ENCODE measurements around the gene SPNS1. TPM values are rescaled to one million over a fixed set of nuclear protein-coding genes. Genes with fewer than 3 reads are reported as not detected.

The SPNS1 gene
- total RNA-seq, 1 donor from 2014 or later, result 29.2 TPM

DNA sequence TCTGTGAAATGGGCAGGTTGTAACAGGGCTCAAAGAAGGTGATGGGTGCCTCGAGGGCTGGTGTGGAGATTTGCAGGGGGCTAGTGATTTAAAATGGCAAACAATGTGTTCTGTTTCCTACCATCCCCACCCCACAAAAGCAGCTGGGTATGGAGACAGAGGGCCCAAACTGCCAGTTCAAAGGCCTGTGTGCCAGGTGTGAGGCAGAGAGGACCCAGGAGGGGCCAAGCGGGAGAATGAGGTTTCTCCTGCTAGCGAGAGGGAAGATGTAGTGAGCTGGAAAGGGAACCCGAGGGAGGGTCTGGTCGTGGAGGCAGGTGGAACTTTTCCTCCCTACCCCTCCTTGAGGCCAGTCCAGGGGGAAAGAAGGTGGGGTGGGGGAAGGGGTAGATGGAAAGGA, 49.7 kb downstream of the SPNS1 start:
- intact Hi-C loops (cut with micrococcal nuclease), result no loop called here
- POLR2A ChIA-PET, result no interaction called here
- H3K4me1 Mint-ChIP-seq, result peaks cover 2% of the 10 kb centered on the region

DNA sequence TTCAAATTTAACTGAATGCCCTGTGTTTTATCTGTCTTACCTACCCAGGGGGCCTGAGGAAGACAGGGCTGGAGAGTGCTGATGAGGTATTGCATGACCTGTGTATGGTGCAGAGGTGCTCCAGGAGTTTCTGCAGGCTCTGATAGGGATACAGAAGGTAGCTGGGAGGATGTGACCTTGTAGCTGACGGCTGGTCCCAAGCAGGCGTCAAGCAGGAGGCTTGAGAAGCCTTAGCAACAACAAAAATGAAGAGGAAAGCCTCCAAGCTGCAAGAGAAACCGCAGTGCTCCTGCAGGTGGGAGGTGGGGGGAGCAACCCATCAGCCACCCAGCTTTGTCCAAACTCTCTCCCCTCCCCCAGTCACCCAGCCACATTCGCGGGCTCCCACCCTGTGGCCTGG, 50.6 kb downstream of the SPNS1 start:
- CTCF ChIA-PET, result no interaction called here
- Mint-ChIP-seq H3K4me3 (no peak overlapping the region), H3K27ac (no peak overlapping the region), H3K9me3 (no peaks in the 10 kb centered on the region), H3K27me3 (peaks cover 19% of the 10 kb centered on the region), H3K36me3 (ENCODE audit: low read depth) (no peaks in the 10 kb centered on the region), H3K4me1 (peaks cover 2% of the 10 kb centered on the region)
- ATAC-seq (ENCODE audit: low read depth) (no peak), DNase-seq (no peak)
- intact Hi-C loops (cut with micrococcal nuclease), result no loop called here
- TF ChIP-seq, protein P1, sequence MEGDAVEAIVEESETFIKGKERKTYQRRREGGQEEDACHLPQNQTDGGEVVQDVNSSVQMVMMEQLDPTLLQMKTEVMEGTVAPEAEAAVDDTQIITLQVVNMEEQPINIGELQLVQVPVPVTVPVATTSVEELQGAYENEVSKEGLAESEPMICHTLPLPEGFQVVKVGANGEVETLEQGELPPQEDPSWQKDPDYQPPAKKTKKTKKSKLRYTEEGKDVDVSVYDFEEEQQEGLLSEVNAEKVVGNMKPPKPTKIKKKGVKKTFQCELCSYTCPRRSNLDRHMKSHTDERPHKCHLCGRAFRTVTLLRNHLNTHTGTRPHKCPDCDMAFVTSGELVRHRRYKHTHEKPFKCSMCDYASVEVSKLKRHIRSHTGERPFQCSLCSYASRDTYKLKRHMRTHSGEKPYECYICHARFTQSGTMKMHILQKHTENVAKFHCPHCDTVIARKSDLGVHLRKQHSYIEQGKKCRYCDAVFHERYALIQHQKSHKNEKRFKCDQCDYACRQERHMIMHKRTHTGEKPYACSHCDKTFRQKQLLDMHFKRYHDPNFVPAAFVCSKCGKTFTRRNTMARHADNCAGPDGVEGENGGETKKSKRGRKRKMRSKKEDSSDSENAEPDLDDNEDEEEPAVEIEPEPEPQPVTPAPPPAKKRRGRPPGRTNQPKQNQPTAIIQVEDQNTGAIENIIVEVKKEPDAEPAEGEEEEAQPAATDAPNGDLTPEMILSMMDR (IDR thresholded peaks at IDR 0.05), result no peak
- POLR2A ChIA-PET, result no interaction called here

More for the DNA sequence above, 49.7 kb downstream of the SPNS1 start:
- H3K9me3 Mint-ChIP-seq, result no peaks in the 10 kb centered on the region
- H3K36me3 Mint-ChIP-seq (ENCODE audit: low read depth), result no peaks in the 10 kb centered on the region
- CTCF ChIA-PET, result no interaction called here
- no peak overlapping the region for H3K27ac Mint-ChIP-seq
- no peak for DNase-seq
- H3K27me3 Mint-ChIP-seq, result peaks cover 19% of the 10 kb centered on the region
- H3K4me3 Mint-ChIP-seq, result no peak overlapping the region
- no peak for ATAC-seq (ENCODE audit: low read depth)
- TF ChIP-seq, protein P1 (IDR thresholded peaks at IDR 0.05), result no peak

GRCh38 chr16:29025735-29026134, 51.2 kb downstream of the SPNS1 start:
- ATAC-seq (ENCODE audit: low read depth), result no peak
- DNase-seq, result no peak
- H3K27ac Mint-ChIP-seq, result no peak overlapping the region
- ChIA-PET CTCF (no interaction called here), POLR2A (no interaction called here)
- H3K36me3 Mint-ChIP-seq (ENCODE audit: low read depth), result no peaks in the 10 kb centered on the region
- no peaks in the 10 kb centered on the region for H3K9me3 Mint-ChIP-seq
- TF ChIP-seq, protein P1 (IDR thresholded peaks at IDR 0.05), result no peak
- H3K4me3 Mint-ChIP-seq, result no peak overlapping the region
- intact Hi-C loops (cut with micrococcal nuclease), result no loop called here
- H3K4me1 Mint-ChIP-seq, result peaks cover 2% of the 10 kb centered on the region
- H3K27me3 Mint-ChIP-seq, result peaks cover 19% of the 10 kb centered on the region

DNA sequence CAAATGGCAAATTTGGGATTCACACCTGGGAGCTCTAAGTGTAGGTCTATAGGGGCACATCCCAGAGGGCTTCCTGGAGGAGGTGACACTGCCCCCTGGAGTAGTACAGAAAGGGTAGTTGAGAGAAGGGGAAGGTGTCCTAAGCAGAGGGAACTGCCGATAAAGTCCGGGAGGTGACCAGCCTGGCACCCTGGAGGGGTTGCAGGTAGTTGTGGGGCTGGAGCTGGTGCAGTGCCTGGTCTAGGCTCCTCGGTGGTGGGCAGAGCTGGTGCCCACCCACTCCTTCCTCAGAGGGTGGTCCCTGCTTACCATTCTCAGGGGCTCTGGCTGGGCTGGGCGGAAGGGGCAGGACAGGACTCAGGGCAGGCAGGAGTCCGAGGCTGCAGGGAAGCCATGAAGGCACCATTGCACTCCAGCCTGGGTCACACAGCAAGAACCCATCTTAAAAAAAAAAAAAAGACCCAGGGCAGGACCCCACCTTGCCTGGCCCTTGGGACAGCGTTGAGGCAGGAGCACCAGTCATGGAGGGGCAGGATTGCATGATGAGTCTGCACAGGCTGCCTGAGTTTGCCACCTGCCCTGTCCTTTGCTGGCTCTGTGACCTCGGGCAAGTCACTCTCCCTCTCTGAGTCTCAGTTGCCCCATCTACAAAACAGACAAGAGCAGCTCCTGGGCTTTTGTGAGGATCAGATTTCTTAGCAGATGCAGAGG, 54.0 kb downstream of the SPNS1 start:
- intact Hi-C loops (cut with micrococcal nuclease), result no loop called here
- TF ChIP-seq, protein P1 (IDR thresholded peaks at IDR 0.05), result no peak
- Mint-ChIP-seq H3K4me3 (no peak overlapping the region), H3K27ac (no peak overlapping the region), H3K4me1 (peaks cover 4% of the 10 kb centered on the region), H3K36me3 (ENCODE audit: low read depth) (no peaks in the 10 kb centered on the region), H3K9me3 (no peaks in the 10 kb centered on the region), H3K27me3 (peaks cover 18% of the 10 kb centered on the region)
- ChIA-PET POLR2A (no interaction called here), CTCF (no interaction called here)
- no peak for DNase-seq
- no peak for ATAC-seq (ENCODE audit: low read depth)

DNA sequence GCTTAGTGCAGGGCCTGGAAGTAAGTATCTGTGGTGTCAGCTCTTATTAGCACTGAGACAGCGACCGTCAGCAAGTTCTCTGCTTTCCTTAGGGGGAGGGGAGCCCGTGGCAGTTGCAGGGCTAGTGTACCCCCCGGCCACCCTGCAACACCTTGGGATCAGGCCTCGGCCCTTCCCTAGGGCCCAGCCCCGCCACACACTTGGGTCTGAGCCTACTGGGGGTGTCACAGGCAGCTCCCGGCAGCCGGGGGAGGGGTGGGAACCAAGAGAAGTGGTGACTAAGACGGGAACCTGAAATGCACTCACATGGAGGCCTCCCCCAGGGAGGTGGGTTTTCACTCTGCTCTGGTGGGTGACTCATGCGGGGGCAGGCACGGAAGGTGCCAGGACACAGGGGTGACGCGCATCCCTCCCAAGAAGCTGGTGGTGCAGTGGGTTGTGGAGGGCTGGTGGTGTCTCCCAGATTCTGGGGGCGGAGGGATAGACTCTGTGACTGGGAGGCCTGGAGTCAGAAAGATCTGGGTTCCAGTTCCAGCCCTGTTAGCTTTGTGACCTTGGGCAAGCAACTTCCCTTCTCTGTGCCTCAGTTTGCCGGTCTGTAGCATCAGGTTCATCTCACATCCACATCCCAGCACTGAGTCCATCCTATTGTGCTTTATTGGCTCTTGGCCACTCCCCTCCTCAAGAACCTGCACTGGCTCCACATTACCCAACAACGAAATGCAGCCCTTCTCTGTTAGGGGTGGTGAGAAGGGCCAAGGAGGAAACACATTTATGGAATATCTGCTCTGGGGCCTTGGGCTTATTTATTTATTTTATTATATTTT, 54.8 kb downstream of the SPNS1 start:
- no peaks in the 10 kb centered on the region for H3K36me3 Mint-ChIP-seq (ENCODE audit: low read depth)
- TF ChIP-seq, protein P1 (IDR thresholded peaks at IDR 0.05), result no peak
- peaks cover 4% of the 10 kb centered on the region for H3K4me1 Mint-ChIP-seq
- H3K27ac Mint-ChIP-seq, result no peak overlapping the region
- intact Hi-C loops (cut with micrococcal nuclease), result no loop called here
- DNase-seq (no peak), ATAC-seq (ENCODE audit: low read depth) (peak; percentile 83)
- CTCF ChIA-PET, result no interaction called here
- H3K4me3 Mint-ChIP-seq, result no peak overlapping the region
- POLR2A ChIA-PET, result no interaction called here
- H3K9me3 Mint-ChIP-seq, result no peaks in the 10 kb centered on the region
- H3K27me3 Mint-ChIP-seq, result peaks cover 11% of the 10 kb centered on the region
